ENCODE data around the gene POLE4.

DNA sequence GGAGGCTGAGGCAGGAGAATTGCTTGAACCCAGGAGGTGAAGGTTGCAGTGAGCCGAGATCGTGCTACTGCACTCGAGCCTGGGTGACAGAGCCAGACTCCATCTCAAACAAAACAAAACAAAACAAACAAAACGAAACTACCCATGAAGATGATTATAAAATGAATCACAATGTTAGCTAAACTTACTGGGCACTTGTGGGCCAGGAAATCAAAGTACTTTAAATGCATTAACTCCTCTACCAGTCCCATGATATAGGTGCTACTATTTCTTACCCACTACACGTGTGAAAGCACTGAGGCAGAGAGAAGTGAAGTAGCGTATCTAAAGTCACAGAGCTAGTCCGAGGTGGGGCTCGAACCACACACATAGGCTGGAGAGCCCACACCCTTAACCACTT lies 53.6 kb downstream of the POLE4 start:
- TF ChIP-seq CEBPB (IDR thresholded peaks at IDR 0.05; ENCODE audit: low read depth) (no peak), ZFX (IDR thresholded peaks at IDR 0.05) (no peak), CTCF (IDR thresholded peaks at IDR 0.05 in 2 of 3, conservative IDR thresholded peaks at IDR 0.05 in 1 of 3; ENCODE audit: borderline replicate concordance in 1 of 3, insufficient read depth in 1 of 3, low read depth in 2 of 3, low read length in 2 of 3) (no peak), REST (IDR thresholded peaks at IDR 0.05; ENCODE audit: low read depth) (no peak), POLR2A (IDR thresholded peaks at IDR 0.05; ENCODE audit: borderline replicate concordance, extremely low read depth, insufficient read depth, insufficient read length) (no peak), EZH2phosphoT487 (IDR thresholded peaks at IDR 0.05; ENCODE audit: borderline replicate concordance) (no peak), EZH2 (IDR thresholded peaks at IDR 0.05) (no peak), POLR2AphosphoS5 (IDR thresholded peaks at IDR 0.05; ENCODE audit: low read depth, low read length) (no peak), RAD21 (IDR thresholded peaks at IDR 0.05; ENCODE audit: low read depth) (no peak), SRF (IDR thresholded peaks at IDR 0.05; ENCODE audit: low read depth) (no peak), SIN3A (IDR thresholded peaks at IDR 0.05; ENCODE audit: low read depth) (no peak), FOSL1 (IDR thresholded peaks at IDR 0.05; ENCODE audit: low read depth) (no peak), ZNF274 (IDR thresholded peaks at IDR 0.05; ENCODE audit: low read depth, low read length) (no peak), EGR1 (IDR thresholded peaks at IDR 0.05; ENCODE audit: low read depth) (no peak)
